Gastrocnemius medialis (tissue), 4 donors: ENCODE results near the gene STPG1.

Experiments
- CTCF ChIP-seq, 5 experiments: fragments of 450-650 bp in 3 of 5; fragments of 200-600 bp in 2 of 5; sonication (generic) in 2 of 5; IDR thresholded peaks in 4 of 5; conservative IDR thresholded peaks in 1 of 5; 1 replicate in 4 of 5; 2 replicates in 1 of 5; pipeline ENCODE4 v1.5.1; 2016 to 2019; ENCODE audit warnings: antibody characterized with exemption in 5 of 5, mild to moderate bottlenecking in 3 of 5, moderate library complexity in 3 of 5
- POLR2A ChIP-seq, 2 donors: fragments of 450-650 bp; IDR thresholded peaks; one replicate each; pipeline ENCODE4 v1.6.1; 2017; ENCODE audit warnings: antibody characterized with exemption in 2 of 2, mild to moderate bottlenecking in 2 of 2, moderate library complexity in 2 of 2

- peak; percentile 72 to 84 (median 82) for TF ChIP-seq CTCF (IDR thresholded peaks at IDR 0.05 in 4 of 5, conservative IDR thresholded peaks at IDR 0.05 in 1 of 5)
- TF ChIP-seq POLR2A (IDR thresholded peaks at IDR 0.05), result no peak
Observed at GRCh38 chr1:24415334-24415909, 1.8 kb upstream of the STPG1 start, which contains the start of gene NIPAL3.
